HEK293 (cell line): ENCODE data around the gene WNT4.

Experiments
- MYNN ChIP-seq: fragments of 450-650 bp; formaldehyde crosslinking; IDR thresholded peaks from 2 replicates; pipeline ENCODE4 v1.5.1; 2016; ENCODE audit warnings: missing biosample characterization, missing genetic modification characterization, borderline replicate concordance
- ZBTB8A ChIP-seq: fragments of 450-650 bp; formaldehyde crosslinking; IDR thresholded peaks from 2 replicates; pipeline ENCODE4 v1.5.1; 2016; ENCODE audit warnings: missing biosample characterization, missing genetic modification characterization
- ZNF292 ChIP-seq: fragments of 450-650 bp; formaldehyde crosslinking; IDR thresholded peaks from 2 replicates; pipeline ENCODE4 v1.5.1; 2016; ENCODE audit warnings: low read depth, missing biosample characterization, missing genetic modification characterization, borderline replicate concordance
- ZNF311 ChIP-seq: fragments of 450-650 bp; formaldehyde crosslinking; IDR thresholded peaks from 2 replicates; pipeline ENCODE4 v1.5.1; 2017; ENCODE audit warnings: missing biosample characterization, missing genetic modification characterization, borderline replicate concordance
- ZNF501 ChIP-seq: fragments of 450-650 bp; formaldehyde crosslinking; IDR thresholded peaks from 2 replicates; pipeline ENCODE4 v1.5.1; 2016; ENCODE audit warnings: missing biosample characterization, missing genetic modification characterization
- ZNF510 ChIP-seq: fragments of 450-650 bp; formaldehyde crosslinking; IDR thresholded peaks from 2 replicates; pipeline ENCODE4 v1.5.1; 2018; ENCODE audit warnings: mild to moderate bottlenecking, missing genetic modification characterization, missing biosample characterization; ENCODE audit not compliant: insufficient replicate concordance
- ZNF704 ChIP-seq: fragments of 450-650 bp; formaldehyde crosslinking; IDR thresholded peaks from 2 replicates; pipeline ENCODE4 v1.5.1; 2016; ENCODE audit warnings: missing biosample characterization, missing genetic modification characterization
- ZSCAN16 ChIP-seq: fragments of 450-650 bp; formaldehyde crosslinking; IDR thresholded peaks from 2 replicates; pipeline ENCODE4 v1.5.1; 2016; ENCODE audit warnings: missing biosample characterization, missing genetic modification characterization
- TF ChIP-seq, protein P1 (sequence below): fragments of 450-650 bp; formaldehyde crosslinking; IDR thresholded peaks from 2 replicates; pipeline ENCODE4 v1.5.1; 2016; ENCODE audit warnings: missing biosample characterization, missing genetic modification characterization
- TF ChIP-seq, protein P2 (sequence below): fragments of 450-650 bp; formaldehyde crosslinking; IDR thresholded peaks from 2 replicates; pipeline ENCODE4 v1.5.1; 2016; ENCODE audit warnings: missing biosample characterization, missing genetic modification characterization, low read depth
- TF ChIP-seq, protein P3 (sequence below): fragments of 450-650 bp; formaldehyde crosslinking; IDR thresholded peaks from 2 replicates; pipeline ENCODE4 v1.5.1; 2016; ENCODE audit warnings: missing biosample characterization, missing genetic modification characterization

DNA sequence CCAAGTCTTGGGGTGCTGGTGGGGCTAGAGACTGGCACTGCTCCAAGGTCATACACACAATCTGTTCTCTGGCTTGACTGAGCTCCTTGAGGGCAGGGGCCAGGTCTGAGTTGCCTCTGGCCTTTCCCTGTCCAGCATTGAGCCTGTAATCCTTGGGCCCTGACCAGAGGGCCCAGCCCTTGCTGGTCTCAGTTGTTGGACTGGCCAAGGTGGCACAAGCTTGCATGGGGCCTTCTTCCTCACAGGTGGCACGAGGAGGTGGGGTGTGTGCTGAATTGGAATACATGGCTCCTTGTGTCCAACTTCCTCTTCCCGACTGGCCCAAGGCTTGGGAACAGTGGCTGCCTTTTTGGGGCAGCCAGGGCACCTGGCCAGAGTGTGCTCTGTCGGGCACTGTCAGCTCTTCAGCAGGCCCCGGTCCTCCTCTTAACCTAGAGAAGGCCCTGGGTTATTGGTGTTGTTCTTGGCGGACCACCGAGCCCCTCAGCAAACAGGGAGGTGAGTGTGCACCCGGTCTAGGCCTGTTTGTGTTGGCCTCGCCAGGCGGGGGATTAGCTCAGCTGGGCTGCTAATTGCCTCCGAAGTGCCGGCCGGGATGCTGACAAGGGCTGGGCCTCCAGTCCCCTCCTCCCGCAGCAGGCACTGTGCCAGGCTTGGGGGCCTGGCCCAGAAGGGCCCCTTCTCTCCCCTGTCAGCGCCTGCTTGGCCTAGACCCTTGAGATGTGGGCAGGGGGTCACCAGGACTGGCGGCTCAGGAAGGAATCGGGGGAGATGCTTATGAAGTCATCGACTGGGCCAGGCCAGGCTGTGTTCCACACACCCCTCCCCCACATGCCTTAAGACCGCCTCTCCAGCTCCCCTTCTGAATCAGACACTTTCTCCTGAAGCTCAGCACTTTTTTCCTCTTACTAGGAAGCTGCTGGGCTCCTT is 28.5 kb downstream of the WNT4 start:
- TF ChIP-seq ZNF510 (tag by site-specific recombination): no peak
- TF ChIP-seq MYNN (tag by site-specific recombination): no peak
- TF ChIP-seq ZSCAN16 (tag by site-specific recombination): no peak
- TF ChIP-seq, protein P1, sequence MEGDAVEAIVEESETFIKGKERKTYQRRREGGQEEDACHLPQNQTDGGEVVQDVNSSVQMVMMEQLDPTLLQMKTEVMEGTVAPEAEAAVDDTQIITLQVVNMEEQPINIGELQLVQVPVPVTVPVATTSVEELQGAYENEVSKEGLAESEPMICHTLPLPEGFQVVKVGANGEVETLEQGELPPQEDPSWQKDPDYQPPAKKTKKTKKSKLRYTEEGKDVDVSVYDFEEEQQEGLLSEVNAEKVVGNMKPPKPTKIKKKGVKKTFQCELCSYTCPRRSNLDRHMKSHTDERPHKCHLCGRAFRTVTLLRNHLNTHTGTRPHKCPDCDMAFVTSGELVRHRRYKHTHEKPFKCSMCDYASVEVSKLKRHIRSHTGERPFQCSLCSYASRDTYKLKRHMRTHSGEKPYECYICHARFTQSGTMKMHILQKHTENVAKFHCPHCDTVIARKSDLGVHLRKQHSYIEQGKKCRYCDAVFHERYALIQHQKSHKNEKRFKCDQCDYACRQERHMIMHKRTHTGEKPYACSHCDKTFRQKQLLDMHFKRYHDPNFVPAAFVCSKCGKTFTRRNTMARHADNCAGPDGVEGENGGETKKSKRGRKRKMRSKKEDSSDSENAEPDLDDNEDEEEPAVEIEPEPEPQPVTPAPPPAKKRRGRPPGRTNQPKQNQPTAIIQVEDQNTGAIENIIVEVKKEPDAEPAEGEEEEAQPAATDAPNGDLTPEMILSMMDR (tag by site-specific recombination): no peak
- TF ChIP-seq ZNF501 (tag by site-specific recombination): no peak
- no peak for TF ChIP-seq ZNF311 (tag by site-specific recombination)
- TF ChIP-seq ZNF704 (tag by site-specific recombination): peak; percentile 94
- TF ChIP-seq, protein P2, sequence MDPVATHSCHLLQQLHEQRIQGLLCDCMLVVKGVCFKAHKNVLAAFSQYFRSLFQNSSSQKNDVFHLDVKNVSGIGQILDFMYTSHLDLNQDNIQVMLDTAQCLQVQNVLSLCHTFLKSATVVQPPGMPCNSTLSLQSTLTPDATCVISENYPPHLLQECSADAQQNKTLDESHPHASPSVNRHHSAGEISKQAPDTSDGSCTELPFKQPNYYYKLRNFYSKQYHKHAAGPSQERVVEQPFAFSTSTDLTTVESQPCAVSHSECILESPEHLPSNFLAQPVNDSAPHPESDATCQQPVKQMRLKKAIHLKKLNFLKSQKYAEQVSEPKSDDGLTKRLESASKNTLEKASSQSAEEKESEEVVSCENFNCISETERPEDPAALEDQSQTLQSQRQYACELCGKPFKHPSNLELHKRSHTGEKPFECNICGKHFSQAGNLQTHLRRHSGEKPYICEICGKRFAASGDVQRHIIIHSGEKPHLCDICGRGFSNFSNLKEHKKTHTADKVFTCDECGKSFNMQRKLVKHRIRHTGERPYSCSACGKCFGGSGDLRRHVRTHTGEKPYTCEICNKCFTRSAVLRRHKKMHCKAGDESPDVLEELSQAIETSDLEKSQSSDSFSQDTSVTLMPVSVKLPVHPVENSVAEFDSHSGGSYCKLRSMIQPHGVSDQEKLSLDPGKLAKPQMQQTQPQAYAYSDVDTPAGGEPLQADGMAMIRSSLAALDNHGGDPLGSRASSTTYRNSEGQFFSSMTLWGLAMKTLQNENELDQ (tag by site-specific recombination): no peak
- TF ChIP-seq ZNF292 (tag by site-specific recombination): no peak
- TF ChIP-seq, protein P3, sequence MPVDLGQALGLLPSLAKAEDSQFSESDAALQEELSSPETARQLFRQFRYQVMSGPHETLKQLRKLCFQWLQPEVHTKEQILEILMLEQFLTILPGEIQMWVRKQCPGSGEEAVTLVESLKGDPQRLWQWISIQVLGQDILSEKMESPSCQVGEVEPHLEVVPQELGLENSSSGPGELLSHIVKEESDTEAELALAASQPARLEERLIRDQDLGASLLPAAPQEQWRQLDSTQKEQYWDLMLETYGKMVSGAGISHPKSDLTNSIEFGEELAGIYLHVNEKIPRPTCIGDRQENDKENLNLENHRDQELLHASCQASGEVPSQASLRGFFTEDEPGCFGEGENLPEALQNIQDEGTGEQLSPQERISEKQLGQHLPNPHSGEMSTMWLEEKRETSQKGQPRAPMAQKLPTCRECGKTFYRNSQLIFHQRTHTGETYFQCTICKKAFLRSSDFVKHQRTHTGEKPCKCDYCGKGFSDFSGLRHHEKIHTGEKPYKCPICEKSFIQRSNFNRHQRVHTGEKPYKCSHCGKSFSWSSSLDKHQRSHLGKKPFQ (tag by site-specific recombination): no peak
- TF ChIP-seq ZBTB8A: peak; percentile 71
